Islet of Langerhans (tissue), 1 donor: Measurements from ENCODE around the gene DIP2C.
"Not testable (repeated sequence)": the region's sequence is repeated elsewhere in the genome, so short reads cannot be mapped to it uniquely, and the experiment has no call there.

Source experiments
- FAIRE-seq: peaks from one replicate; lab custom pipeline; 2011; peaks lifted over from hg19 to GRCh38; lab: Jason Lieb, UNC

DIP2C gene

DNA sequence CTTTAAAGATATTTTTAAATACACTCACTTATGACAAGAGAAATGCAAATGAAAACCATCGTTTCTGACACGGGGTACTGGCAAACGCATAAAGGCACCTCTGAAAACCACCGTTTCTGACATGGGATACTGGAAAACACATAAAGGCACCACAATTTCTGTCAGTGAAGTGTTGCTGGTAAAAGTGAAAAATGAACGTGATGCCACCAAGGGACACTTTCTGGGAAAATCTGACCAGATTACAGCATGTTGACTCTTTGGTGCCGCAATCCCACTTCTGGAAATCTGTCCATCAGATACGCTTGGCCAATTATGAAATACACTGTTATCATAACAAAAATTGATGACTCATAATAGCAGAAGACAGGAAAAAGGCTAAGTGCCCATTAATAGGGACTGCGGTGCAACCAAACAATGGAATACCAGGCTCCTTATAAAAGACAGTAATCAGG lies 422.5 kb downstream of the DIP2C start:
- no peak for FAIRE-seq

DNA sequence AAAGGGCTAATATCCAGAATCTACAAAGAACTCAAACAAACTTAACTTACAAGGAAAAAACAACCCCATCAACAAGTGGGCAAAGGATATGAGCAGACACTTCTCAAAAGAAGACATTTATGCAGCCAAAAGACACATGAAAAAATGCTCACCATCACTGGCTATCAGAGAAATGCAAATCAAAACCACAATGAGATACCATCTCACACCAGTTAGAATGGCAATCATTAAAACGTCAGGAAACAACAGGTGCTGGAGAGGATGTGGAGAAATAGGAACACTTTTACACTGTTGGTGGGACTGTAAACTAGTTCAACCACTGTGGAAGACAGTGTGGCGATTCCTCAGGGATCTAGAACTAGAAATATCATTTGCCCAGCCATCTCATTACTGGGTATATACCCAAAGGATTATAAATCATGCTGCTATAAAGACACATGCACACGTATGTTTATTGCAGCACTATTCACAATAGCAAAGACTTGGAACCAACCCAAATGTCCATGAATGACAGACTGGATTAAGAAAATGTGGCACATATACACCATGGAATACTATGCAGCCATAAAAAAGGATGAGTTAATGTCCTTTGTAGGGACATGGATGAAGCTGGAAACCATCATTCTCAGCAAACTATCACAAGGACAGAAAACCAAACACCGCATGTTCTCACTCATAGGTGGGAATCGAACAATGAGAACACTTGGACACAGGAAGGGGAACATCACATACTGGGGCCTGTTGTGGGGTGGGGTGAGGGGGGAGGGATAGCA lies 423.5 kb downstream of the DIP2C start:
- not testable (repeated sequence) for FAIRE-seq

DNA sequence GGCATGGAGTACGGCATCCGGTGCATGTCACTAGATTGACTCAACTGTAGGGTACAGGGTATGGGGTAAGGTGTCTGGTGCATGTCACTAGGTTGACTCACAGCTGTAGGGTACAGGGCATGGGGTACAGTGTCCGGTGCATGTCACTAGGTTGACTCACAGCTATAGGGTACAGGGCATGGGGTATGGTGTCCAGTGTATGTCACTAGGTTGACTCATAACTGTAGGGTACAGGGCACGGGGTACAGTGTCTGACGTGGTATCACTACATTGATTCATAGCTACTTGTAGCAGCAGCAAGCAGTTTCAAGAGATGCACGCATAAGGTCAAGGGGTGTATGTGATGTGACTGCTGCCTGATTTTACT lies 424.4 kb downstream of the DIP2C start:
- FAIRE-seq = not testable (repeated sequence)

DNA sequence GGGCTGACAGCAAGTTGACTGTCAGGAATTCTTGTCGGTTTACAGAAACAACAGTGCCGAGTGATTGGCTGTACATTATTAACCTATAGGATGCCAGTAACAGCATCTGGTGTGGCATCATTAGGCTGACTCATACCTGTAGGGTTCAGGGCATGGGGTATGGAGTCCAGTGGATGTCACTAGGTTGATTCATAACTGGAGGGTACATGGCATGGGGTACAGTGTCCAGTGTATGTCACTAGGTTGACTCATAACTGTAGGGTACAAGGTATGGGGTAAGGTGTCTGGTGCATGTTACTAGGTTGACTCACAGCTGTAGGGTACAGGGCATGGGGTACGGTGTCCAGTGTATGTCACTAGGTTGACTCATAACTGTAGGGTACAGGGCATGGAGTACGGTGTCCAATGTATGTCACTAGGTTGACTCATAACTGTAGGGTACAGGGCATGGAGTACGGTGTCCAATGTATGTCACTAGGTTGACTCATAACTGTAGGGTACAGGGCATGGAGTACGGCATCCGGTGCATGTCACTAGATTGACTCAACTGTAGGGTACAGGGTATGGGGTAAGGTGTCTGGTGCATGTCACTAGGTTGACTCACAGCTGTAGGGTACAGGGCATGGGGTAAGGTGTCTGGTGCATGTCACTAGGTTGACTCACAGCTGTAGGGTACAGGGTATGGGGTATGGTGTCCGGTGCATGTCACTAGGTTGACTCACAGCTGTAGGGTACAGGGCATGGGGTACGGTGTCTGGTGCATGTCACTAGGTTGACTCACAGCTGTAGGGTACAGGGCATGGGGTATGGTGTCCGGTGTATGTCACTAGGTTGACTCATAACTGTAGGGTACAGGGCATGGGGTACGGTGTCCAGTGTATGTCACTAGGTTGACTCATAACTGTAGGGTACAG lies 425.1 kb downstream of the DIP2C start:
- FAIRE-seq = not testable (repeated sequence)

DNA sequence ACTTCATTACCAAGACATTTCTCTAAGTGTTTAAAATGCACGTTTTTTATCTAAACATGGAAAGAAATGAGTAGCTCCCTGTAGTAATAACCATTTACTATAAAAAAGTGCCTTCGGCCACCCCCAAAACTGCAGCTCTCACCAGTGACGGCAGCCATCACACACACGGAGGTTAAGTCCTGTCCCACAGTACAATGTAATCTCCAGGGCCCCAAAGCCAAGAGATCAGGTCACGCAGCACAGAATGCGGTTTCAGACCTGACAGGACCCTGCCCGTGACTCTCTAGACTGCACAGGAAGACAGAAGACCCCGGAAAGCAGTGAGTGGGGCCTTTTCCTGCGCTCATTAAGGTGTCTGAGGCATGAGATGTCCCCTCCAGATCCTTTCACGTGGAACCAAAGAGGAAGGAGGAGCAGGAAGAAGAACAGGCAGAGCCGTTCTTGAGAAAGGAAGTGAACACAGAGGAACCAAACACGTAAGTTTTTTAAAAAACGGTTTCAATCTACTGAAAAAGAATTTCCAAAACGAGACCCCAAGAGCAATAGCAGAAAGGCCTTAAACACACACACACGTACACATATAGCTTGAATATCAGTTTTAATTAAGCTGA lies 428.5 kb downstream of the DIP2C start:
- FAIRE-seq = no peak

DNA sequence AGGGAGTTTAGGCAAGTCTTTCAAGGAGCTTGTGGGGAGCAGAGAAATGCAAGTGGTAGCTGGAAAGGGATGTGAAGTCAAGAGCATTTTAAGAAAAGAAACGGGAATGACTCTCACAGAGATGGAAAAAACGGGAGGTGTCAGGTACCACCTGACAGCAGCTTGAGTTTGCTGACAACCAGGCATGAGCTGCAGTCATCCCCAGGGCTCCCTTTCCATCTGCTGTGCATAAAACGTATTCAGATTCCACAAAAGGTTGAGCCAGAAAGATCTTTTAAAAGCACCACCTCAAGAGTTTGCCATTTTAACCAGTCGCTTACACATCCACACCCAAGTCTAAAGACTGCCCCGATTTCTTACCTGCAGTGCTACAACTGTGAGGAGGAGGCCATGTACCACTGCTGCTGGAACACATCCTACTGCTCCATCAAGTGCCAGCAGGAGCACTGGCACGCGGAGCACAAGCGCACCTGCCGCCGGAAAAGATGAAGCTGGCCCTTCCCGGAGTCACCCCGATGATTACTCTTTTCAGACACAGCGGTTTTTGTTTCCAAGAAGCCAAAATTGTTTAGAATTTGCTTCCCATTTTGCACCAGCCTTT lies 437.4 kb downstream of the DIP2C start:
- no peak for FAIRE-seq

DNA sequence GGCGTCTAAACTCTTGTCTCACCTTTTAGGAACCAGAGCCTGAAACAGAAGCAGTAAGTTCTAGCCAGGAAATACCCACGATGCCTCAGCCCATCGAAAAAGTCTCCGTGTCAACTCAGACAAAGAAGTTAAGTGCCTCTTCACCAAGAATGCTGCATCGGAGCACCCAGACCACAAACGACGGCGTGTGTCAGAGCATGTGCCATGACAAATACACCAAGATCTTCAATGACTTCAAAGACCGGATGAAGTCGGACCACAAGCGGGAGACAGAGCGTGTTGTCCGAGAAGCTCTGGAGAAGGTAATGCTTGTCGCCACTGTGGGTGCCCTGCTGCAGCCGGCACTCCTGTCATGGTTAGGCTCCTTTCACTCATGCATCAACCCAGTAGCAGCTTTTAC lies 441.2 kb downstream of the DIP2C start:
- FAIRE-seq = no peak

DNA sequence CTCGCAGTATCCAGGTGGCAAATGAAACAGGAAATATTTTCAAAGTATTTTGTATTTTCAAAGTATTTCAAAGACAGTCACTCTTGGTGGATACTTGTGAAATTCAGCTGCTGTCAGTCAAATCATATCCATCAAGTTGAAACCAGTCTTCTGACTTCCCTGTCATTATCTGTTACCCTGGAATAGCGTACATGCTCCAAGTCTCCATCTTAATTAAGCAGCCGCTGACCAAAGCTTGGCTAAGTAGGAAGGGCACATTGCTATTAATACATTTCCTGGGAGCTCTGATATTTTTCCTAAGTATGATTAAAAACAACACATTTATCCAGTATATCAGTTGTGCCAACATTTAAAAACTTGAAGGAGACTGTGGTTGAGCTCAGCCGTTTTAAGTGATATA lies 442.0 kb downstream of the DIP2C start:
- no peak for FAIRE-seq

DNA sequence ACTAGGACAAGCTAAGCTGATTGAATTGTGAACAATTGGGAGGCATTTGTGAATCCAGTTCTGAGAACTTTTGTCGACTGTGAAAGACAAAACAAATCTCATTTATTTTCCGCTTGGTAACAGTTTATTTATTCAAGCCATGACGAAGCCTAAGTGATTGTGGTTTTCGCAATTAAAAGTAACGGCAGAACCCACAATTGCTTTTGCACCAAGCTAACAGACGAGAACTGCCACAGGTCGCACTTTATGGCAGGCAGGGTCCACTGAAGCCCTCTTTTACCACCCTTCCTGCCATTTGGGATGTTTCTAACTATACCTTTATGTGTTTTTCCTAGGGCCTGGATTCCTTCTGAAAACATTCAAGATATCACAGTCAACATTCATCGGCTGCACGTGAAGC lies 443.0 kb downstream of the DIP2C start:
- FAIRE-seq = no peak

DNA sequence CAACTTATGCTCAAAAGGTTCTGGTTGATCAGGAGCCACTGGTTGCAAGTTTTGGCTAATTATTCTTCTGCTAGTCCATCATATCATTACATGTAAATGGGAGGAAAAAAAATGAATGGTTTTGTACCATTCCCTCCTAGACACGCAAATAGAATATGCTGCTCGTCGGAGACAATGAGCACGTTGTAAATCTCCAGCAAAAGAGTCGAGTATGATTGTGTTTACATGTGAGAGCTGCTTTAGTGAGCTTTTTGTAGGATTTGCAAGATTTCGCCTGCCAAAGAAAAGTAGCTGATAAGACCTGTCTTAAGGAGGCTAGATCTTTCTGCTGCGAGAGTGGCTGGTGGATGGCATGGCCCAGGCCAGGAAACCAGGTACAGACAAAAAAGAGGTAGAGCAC lies 445.2 kb downstream of the DIP2C start:
- no peak for FAIRE-seq

DNA sequence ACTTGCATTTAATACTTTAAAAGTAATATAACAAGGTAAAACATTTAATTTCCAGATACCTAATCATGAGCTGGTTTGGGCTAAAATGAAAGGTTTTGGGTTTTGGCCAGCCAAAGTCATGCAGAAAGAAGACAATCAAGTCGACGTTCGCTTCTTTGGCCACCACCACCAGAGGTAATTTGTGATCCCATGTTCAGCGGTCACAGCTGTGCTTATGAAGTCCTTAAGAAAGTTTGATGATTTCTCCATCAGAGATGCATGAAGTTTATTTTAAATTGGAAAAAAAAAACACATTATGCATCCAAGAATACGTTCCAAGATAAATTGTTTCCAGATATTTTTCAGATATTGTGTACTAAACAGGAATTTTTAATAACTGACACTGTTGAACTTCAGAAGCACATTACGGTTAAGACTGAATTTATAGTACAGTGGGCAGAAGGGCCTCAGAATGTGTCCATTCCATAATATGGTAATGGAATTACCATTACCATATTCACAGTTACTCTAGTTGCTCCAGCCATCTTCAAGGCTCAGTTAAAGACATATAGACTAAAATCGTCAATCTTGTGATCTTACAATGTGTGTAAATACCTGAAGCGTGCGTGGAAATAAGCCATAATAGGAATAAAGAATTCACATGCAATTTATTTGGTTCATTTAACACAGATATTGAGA lies 447.4 kb downstream of the DIP2C start:
- no peak for FAIRE-seq

DNA sequence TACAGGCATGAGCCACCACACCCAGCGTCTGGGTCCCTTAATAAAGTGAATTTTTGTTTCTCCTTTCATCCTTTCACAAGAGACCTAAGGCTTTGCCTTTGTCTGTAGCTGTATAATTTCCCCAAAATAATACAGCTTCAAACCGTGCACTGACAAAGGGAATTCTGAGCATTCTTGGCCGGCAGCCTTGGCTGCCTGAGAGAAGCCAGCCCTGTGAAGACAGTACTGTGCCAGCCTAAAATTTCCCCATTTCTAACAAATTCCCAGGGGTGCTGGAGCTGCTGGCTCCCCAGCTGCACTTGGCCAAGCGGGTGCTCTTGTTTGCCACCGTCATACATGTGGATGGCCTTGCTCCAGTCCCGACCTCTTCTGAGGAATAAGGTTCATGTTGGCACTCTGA lies 448.0 kb downstream of the DIP2C start:
- FAIRE-seq = no peak

DNA sequence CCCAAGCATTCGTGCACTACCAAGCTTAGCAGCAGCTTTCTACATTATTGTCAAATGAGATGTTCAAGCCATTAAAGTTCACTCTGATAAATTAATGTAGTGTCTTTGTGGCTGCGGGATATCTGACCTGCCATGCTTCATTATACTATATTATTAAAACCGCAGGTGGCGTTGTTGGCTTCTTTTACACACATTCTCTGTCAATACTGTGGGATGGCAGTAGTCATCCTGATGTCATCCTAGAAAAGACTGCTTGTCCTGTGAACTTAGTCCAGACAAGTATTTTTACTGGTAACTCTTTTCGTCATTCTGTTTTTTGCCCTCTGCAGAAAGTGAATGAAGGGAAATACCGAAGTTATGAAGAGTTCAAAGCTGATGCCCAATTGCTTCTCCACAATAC lies 450.4 kb downstream of the DIP2C start:
- FAIRE-seq = no peak

DNA sequence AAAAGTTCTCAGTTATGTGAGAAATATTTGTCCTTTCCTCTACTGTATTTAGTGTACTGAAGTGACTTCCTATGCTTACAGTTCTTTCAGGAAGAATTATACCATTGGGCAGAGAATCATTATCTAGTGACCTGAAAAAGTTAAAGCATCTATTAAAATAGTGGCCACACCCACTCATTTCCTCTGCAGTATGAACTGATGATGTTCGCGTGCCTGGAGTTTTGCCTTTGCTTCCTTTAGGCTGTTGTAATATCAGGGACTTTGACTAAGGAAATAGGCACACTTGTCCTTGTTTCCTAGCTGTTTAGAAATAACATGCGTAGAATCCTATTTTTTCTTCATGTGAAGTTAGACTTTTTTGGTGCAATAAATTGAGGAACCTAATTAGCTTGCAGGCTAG lies 453.6 kb downstream of the DIP2C start:
- FAIRE-seq = peak; percentile 17

DNA sequence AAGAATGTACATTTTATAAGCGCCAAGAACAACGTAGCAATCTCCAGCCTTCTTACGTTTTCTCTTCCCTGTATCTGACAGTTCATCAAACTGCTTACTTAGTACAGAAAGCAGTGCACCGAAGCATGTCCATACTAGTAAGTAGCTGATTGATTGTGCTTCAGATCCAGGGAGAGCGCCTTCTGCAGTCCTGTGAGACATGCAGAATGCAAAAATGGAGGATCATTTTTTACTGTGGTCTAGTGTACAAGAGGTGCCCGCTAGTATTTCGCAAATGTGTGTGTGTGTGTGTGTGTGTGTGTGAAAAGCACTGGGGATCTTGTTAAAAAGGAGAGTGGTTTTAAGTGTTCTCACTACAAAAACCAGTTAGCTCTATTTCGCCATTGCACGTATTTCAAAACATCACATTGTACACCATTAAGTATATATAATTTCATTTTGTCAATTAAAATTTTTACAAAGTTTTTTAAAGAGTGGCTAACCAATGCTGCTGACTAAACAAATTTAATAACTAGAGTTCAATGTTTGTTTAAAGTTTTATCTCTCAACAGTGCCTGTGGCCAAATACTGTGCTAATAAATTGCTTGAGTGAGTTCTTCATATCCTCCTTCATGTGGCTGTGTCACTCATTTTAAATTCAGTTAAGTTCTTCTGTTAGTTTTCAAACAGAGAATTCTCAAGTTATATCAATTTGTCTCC lies 454.6 kb downstream of the DIP2C start:
- FAIRE-seq = peak; percentile 93

DNA sequence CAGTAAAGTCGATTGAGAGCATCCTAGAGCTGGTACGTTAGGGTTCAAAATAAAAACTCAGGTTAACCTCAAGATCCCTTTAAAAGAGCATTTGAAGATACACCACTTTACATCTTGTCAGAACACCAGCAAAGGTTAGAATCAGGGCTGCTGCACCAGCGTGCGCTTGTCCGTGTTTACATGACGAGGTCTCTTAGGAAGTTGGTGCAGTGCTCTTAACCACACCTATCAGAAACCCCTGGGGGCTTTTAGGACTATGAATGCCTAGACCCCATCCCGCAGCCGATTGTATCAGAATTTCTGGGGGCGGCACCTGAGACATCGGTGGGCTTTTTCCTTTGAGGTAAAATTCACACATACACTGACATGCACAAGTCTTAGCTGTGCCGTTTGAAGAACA lies 456.6 kb downstream of the DIP2C start:
- FAIRE-seq = no peak

DNA sequence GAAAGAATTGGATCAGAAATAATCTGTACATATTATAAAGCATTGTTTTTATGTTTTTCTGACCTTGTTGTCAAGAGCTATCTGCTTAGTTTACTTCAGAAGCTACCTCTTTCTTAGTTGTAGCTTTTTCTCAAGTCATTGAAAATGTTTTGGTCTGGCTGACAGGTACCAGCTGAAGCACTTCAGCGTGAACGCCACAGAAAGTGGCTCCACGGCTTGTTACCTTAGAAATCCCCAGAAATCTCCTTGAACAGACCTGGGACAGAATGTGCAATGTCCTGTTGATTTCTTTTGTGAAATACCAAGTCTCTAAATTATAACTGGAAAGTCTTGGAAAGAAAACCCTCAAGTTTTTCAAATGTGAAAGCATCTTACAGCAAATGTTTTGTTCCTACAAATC lies 457.4 kb downstream of the DIP2C start:
- FAIRE-seq = no peak

DNA sequence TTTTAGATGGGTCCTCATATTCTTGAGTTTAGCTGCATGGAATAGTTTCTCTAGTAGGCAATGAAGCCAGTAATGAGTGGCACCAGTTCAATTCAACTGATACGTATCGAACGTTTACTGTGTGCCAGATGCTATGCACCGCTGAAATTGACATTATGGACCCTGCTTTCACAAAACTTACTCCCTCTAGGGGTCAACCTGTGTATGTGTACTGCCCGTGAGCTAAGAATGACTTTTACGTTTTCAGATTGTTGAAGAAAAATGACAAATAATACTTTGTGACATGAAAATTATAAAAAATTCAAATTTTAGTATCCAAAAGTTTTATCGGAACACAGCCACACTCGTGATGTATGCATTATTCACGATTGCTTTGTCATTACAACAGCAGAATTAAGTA lies 458.7 kb downstream of the DIP2C start:
- no peak for FAIRE-seq

DNA sequence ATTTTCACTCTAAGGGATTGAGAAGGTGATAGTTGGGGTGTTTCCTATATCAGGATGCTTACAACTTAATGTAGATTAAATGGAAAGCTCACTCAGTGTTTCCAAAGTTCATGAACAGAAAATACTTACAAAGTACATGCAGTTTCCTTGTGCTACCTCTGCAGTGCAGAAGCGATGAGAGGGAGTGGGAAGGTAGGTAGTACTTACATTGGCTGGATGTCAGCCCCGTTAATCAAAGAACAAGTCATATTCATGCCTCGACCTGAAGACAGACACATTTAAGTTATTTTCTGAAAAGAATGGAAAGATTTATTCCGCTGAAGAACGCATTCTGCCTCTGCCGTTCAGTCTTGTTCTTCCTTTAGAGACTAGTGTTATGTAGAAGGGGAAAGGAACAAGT lies 461.1 kb downstream of the DIP2C start:
- no peak for FAIRE-seq

DNA sequence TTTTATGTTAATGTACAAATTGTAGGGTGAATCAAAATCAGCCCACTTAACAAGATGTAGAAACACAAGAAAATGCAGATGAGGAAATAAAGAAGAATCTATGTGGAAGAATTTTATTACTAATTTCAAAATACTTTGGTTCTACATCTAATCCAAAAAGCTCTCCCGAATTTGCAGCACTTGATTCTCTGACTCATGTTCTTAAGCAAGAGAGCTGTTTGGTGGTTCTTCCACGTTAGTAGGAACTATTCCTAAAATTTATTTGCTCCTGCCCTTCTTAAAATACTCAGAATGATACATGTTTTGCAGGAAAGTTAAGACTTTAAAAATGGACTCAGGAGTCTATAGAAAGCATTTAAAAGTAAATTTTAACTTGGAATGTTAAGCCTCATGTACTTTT lies 462.5 kb downstream of the DIP2C start:
- no peak for FAIRE-seq

DNA sequence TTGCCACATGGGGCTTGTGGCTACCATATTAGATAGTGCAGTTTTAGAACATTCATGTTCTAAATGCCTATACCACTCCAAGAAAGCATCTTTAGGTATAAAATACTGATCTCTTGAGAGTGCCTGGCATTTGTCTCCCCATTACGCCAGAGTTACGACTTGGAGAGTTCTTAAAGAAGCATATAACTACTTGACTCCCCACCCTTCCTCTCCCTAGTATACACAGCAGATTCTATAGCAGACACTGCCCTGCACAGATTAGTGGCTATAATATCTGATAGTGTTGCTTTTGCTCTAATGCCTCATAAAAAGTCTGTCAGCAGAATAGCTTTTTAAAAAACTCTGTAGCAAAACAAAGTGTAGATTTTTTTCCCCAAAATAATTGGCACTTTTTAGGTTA lies 463.4 kb downstream of the DIP2C start:
- no peak for FAIRE-seq

DNA sequence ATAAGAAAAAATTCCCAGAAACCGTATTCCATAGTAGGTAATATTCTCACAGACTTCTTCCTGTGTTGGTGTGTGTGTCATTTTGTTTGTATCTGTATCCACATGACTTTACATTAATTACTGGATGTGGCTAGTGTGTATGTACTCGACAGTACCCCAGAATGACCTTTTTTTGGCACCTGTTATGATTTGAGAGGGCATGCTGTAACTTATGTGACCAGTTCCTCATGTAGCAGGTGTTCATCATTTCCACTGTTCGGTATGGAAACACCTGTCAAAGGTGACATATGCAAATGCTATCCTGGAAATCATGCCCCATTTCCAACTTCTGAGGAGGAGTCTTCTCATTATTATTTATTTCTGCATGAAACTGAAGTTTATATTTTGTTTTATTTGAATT lies 464.9 kb downstream of the DIP2C start:
- no peak for FAIRE-seq
